Lower leg skin (tissue), 3 donors: ENCODE results near the gene POLR3E.

Experiments
- CTCF ChIP-seq, 3 donors: fragments of 450-650 bp; IDR thresholded peaks; one replicate each; pipeline ENCODE4 v1.5.1; 2016; ENCODE audit warnings: antibody characterized with exemption in 3 of 3, mild to moderate bottlenecking in 3 of 3, moderate library complexity in 2 of 3
- POLR2A ChIP-seq, 2 donors: fragments of 450-650 bp; IDR thresholded peaks; one replicate each; pipeline ENCODE4 v1.6.1; 2016 to 2017; ENCODE audit warnings: antibody characterized with exemption in 2 of 2, mild to moderate bottlenecking in 1 of 2, moderate library complexity in 1 of 2

- TF ChIP-seq CTCF (IDR thresholded peaks at IDR 0.05), result peak in 1 of 3 donors; percentile 98
- TF ChIP-seq POLR2A (IDR thresholded peaks at IDR 0.05), result no peak
Measured at GRCh38 chr16:22297114-22297870, at the start of gene POLR3E.
